Gastroesophageal sphincter (tissue), 4 donors: ENCODE data around the gene TEX13B. TPM values are rescaled to one million over a fixed set of nuclear protein-coding genes. Genes with fewer than 3 reads are reported as not detected.

ENCODE experiments used
- ATAC-seq: fragments of 150-250 bp; one replicate; pipeline ENCODE4 v1.9.1; 2016; ENCODE audit warnings: mild to moderate bottlenecking, moderate library complexity
- H3K27ac ChIP-seq, 4 donors: fragments of 200-600 bp; sonication (generic) in 3 of 4; 1 replicate in 3 of 4; 2 replicates in 1 of 4; pipeline ENCODE4 v1.5.1; 2016 to 2019
- H3K27me3 ChIP-seq: fragments of 200-600 bp; sonication (generic); one replicate; pipeline ENCODE4 v1.5.1; 2019
- H3K36me3 ChIP-seq, 2 donors: fragments of 200-600 bp; sonication (generic); one replicate each; pipeline ENCODE4 v1.5.1; 2019; ENCODE audit warnings: control low read depth in 1 of 2
- H3K4me1 ChIP-seq, 3 donors: fragments of 200-600 bp; sonication (generic); 1 replicate in 2 of 3; 2 replicates in 1 of 3; pipeline ENCODE4 v1.5.1; 2016 to 2019; ENCODE audit warnings: control low read depth in 2 of 3
- H3K4me3 ChIP-seq, 2 donors: fragments of 200-600 bp; sonication (generic); one replicate each; pipeline ENCODE4 v1.5.1; 2019; ENCODE audit warnings: mild to moderate bottlenecking in 1 of 2, moderate library complexity in 1 of 2
- H3K9me3 ChIP-seq, 3 donors: fragments of 200-600 bp; sonication (generic); one replicate each; pipeline ENCODE4 v1.5.1; 2017 to 2019; ENCODE audit warnings: control low read depth in 2 of 3
- EP300 ChIP-seq: sonication (generic); formaldehyde crosslinking; IDR thresholded peaks from one replicate; pipeline ENCODE4 v1.6.1; 2017; ENCODE audit warnings: antibody characterized with exemption, mild to moderate bottlenecking
- POLR2A ChIP-seq, 2 donors: fragments of 450-650 bp; IDR thresholded peaks; one replicate each; pipeline ENCODE4 v1.6.1; 2017; ENCODE audit warnings: antibody characterized with exemption in 2 of 2, mild to moderate bottlenecking in 2 of 2, moderate library complexity in 1 of 2
- POLR2AphosphoS5 ChIP-seq: sonication (generic); formaldehyde crosslinking; IDR thresholded peaks from one replicate; pipeline ENCODE4 v1.6.1; 2017; ENCODE audit warnings: antibody characterized with exemption
- WGBS, 2 donors: methylation state at CpG; one replicate each; pipeline ENCODE4 v1.1.5; 2018; ENCODE audit warnings: low coverage in 1 of 2; 5-methylcytosine and 5-hydroxymethylcytosine counted together
- total RNA-seq, 4 donors: library from RNA; depleted of rRNA; stranded (reverse); fragments of >200 nt; gene quantifications; one replicate each; pipeline ENCODE4 v1.1.0, GENCODE V29; 2016
- TF ChIP-seq, protein P1 (sequence below), 4 experiments: fragments of 200-600 bp in 2 of 4; fragments of 450-650 bp in 2 of 4; sonication (generic) in 1 of 4; IDR thresholded peaks; one replicate each; pipeline ENCODE4 v1.5.1; 2017 to 2019; ENCODE audit warnings: antibody characterized with exemption in 4 of 4, mild to moderate bottlenecking in 2 of 4, moderate library complexity in 2 of 4

TEX13B gene
- total RNA-seq, 4 donors from 2014 or later = not detected

DNA sequence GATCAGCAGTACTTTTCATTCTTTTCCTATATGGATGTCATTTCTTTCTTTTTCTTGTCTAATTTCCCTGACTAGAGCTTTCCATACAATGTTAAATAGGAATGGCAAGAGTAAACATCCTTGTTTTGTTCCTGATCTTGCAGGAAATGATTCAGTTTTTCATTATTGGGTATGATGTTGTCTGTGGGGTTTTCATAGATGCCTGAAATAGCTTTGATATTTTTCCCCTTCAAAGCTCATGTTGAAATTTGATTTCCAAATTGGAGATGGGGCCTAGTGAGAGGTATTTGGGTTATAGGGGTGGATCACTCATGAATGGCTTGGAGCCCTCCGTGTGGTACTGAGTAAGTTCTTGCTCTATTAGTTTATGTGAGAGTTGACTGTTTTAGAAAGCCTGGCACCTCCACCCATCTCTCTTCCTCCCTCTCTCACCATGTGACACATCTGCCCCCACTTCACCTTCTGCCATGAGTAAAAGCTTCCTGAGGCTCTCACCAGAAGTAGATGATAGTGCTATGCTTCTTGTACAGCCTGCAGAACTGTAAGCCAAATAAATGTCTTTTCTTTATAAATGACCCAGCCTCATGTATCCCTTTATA is 40.4 kb upstream of the TEX13B start:
- no peaks in the 10 kb centered on the region for H3K9me3 ChIP-seq
- 57% methylated on average over 1 of the region's 1 CpG; no CpG with 5 or more reads in 1 of the 2 donors for WGBS, 2 donors
- no peaks in the 10 kb centered on the region for H3K4me1 ChIP-seq
- no peaks in the 10 kb centered on the region for H3K27me3 ChIP-seq
- TF ChIP-seq POLR2A (IDR thresholded peaks at IDR 0.05) (no peak), POLR2AphosphoS5 (no peak)
- TF ChIP-seq, protein P1, sequence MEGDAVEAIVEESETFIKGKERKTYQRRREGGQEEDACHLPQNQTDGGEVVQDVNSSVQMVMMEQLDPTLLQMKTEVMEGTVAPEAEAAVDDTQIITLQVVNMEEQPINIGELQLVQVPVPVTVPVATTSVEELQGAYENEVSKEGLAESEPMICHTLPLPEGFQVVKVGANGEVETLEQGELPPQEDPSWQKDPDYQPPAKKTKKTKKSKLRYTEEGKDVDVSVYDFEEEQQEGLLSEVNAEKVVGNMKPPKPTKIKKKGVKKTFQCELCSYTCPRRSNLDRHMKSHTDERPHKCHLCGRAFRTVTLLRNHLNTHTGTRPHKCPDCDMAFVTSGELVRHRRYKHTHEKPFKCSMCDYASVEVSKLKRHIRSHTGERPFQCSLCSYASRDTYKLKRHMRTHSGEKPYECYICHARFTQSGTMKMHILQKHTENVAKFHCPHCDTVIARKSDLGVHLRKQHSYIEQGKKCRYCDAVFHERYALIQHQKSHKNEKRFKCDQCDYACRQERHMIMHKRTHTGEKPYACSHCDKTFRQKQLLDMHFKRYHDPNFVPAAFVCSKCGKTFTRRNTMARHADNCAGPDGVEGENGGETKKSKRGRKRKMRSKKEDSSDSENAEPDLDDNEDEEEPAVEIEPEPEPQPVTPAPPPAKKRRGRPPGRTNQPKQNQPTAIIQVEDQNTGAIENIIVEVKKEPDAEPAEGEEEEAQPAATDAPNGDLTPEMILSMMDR (IDR thresholded peaks at IDR 0.05) = no peak
- no peak overlapping the region for H3K4me3 ChIP-seq
- ATAC-seq = no peak
- H3K36me3 ChIP-seq = no peaks in the 10 kb centered on the region
- H3K27ac ChIP-seq = no peak overlapping the region

- Histone ChIP-seq H3K4me1 (no peaks in the 10 kb centered on the region), H3K9me3 (no peaks in the 10 kb centered on the region), H3K27me3 (no peaks in the 10 kb centered on the region), H3K36me3 (no peaks in the 10 kb centered on the region), H3K4me3 (no peak overlapping the region), H3K27ac (no peak overlapping the region)
- WGBS, 2 donors = 0 to 50% methylated on average over 1 of the region's 2 CpGs
- TF ChIP-seq, protein P1 (IDR thresholded peaks at IDR 0.05) = peak in 3 of 4 experiments; percentile 18 to 52 (median 19)
- TF ChIP-seq EP300 (no peak), POLR2AphosphoS5 (no peak), POLR2A (IDR thresholded peaks at IDR 0.05) (no peak)
- ATAC-seq = no peak
Observed at GRCh38 chrX:108020631-108021030, 38.5 kb upstream of the TEX13B start.

DNA sequence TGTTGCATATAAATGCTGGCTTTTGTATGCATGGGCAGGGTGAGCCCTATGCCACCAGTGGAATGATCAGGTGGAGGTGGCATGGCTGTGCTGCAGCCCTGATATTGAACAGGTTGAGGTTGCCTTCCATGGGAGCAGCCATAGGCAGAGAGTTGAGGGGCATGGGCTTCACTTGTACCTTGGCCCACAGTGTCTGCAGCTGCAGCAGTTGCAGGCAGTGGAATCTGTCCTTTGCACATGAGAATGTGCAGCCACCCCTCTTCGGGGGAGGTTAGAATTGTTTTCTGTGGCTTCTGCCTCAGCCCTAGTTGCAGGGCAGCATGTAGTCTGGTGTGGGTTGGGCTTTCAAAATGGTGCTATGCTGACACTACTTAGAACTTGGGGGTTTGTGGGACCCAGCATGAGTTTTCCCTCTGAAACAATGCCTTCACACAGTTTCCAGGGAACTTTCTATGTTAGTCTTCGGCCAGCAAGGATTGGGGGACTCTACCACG is 37.3 kb upstream of the TEX13B start:
- Histone ChIP-seq H3K27ac (no peak overlapping the region), H3K4me3 (no peak overlapping the region), H3K36me3 (no peaks in the 10 kb centered on the region), H3K27me3 (no peaks in the 10 kb centered on the region), H3K4me1 (no peaks in the 10 kb centered on the region), H3K9me3 (no peaks in the 10 kb centered on the region)
- 40 to 72% methylated on average over 1 to 3 of the region's 3 CpGs for WGBS, 2 donors
- ATAC-seq = no peak
- TF ChIP-seq POLR2AphosphoS5 (no peak), POLR2A (IDR thresholded peaks at IDR 0.05) (no peak), EP300 (no peak)
- TF ChIP-seq, protein P1 (IDR thresholded peaks at IDR 0.05) = no peak

DNA sequence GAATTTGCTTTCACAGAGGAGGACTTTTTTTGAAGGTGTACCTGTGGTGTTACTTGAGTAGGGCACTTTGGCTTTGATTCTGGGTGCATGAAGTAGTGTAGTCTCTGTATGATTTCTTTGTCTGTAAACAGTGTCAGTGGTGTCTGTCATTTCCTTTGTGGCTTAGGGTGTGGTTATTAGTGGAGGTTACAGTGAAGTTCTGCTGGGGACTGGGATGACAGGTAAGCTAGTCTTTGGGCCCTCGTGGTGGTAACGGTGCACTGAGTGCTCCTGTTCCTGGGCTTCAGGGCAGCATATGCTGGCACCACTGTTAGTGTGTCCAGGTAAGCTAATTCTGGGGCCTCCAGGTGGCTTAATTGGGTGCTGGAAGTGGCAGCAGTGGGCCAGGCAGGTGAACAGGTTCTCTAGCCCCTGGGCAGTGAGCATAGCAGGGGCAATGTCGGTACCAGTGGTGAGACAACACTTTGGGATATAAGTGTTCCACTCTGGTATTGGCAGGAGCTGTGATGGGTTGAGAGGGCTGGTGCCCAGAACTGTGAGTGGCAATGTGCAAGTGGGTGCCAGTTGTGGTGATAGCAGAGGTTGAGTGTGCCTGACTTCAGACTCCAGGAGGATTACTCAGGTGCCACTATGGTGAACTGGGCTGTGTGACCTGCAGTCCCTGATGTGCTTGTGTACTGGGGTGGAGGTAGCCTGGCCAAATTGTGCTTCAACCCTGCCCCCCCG is 36.6 kb upstream of the TEX13B start:
- WGBS, 2 donors = 57% methylated on average over 1 of the region's 4 CpGs; no CpG with 5 or more reads in 1 of the 2 donors
- TF ChIP-seq, protein P1 (IDR thresholded peaks at IDR 0.05) = no peak
- TF ChIP-seq POLR2A (IDR thresholded peaks at IDR 0.05) (no peak), EP300 (no peak), POLR2AphosphoS5 (no peak)
- H3K4me3 ChIP-seq = no peak overlapping the region
- no peak overlapping the region for H3K27ac ChIP-seq
- H3K4me1 ChIP-seq = no peaks in the 10 kb centered on the region
- no peak for ATAC-seq
- no peaks in the 10 kb centered on the region for H3K27me3 ChIP-seq
- no peaks in the 10 kb centered on the region for H3K9me3 ChIP-seq
- no peaks in the 10 kb centered on the region for H3K36me3 ChIP-seq
